NCI-H128 (cell line): ENCODE data around the gene CDYL.

ENCODE experiments used
- DNase-seq: peaks from one replicate; lab custom pipeline; 2025; ENCODE audit not compliant: unreplicated experiment; lab: John Stamatoyannopoulos, UW

Gene CDYL

GRCh38 chr6:4905826-4906225 lies 129.6 kb downstream of the CDYL start:
- no peak for DNase-seq

- DNase-seq: no peak
Measured at GRCh38 chr6:4906293-4907276, 130.4 kb downstream of the CDYL start.

- no peak for DNase-seq
Measured at GRCh38 chr6:4907602-4908001, 131.4 kb downstream of the CDYL start.

DNA sequence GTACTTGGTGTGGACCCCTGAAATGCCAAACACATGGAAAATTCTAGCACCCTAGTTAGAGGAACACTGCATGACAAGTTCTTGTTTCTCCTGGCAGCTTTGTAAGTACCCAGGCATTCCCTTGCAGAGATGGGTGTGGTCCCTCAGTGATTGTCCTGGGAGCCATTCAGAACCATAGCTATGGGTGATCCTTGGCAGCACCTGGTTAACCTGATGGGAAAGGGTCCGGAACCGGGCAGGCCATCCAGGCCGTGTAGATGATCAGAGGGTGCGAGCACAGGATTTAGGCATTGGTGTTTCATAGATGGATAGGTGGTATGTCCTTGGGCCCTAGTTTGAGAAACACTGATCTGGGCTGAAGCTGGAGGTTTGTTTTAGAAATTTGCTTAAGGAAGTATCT lies 131.9 kb downstream of the CDYL start:
- no peak for DNase-seq

DNA sequence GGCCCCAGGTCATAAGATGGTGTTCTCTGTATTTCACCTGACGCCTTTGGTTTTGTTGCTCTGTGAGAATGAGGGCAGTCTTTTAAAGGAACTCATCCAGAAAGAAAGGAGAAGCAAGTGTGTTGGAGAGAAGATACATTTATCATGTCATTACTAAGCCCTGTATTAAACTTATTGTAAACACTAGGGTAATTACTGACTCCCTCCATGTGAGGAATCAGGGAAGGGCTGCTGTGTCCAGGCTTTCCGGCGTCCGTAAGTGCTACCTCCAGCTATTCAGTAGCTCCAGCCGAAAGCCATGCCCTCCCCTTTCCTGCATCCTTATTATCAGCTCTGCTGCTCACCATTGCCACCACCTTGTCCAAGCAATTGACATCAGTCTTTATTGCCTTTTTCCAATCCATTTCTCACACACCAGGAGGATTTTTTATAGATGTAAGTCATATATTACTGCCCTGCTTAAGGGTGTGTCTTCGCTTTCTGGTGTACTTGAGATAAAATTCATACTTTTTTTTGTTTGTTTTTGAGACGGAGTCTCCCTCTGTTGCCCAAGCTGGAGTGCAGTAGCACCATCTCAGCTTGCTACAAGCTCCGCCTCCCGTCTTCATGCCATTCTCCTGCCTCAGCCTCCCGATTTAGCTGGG lies 133.0 kb downstream of the CDYL start:
- no peak for DNase-seq

- peak; percentile 6 for DNase-seq
Measured at GRCh38 chr6:4910037-4910760, 134.0 kb downstream of the CDYL start.

GRCh38 chr6:4912559-4912958 lies 136.4 kb downstream of the CDYL start:
- no peak for DNase-seq

GRCh38 chr6:4913705-4914419 lies 137.7 kb downstream of the CDYL start:
- no peak for DNase-seq

- no peak for DNase-seq
Measured at GRCh38 chr6:4914420-4915159, 138.4 kb downstream of the CDYL start.

GRCh38 chr6:4916954-4917561 lies 140.9 kb downstream of the CDYL start:
- no peak for DNase-seq

- DNase-seq: no peak
Measured at GRCh38 chr6:4920914-4921410, 144.8 kb downstream of the CDYL start.

- no peak for DNase-seq
Measured at GRCh38 chr6:4922488-4923037, 146.4 kb downstream of the CDYL start.

DNA sequence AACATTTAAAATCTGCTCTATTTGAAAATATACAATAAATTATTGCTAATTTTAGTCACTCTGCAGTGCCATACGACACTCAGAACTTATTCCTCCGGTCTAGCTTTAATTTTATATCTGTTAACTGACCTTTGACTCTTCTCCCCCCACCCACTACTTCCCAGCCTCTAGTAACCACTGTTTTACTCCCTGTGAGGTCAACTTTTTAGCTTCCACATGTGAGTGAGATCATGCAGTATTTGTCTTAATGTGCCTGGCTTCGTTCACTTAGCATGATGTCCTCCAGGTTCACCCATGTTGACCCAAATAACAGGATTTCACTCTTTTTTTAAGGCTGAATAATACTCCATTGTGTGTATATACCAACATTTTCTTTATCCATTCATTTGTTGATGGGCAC lies 146.9 kb downstream of the CDYL start:
- no peak for DNase-seq

DNA sequence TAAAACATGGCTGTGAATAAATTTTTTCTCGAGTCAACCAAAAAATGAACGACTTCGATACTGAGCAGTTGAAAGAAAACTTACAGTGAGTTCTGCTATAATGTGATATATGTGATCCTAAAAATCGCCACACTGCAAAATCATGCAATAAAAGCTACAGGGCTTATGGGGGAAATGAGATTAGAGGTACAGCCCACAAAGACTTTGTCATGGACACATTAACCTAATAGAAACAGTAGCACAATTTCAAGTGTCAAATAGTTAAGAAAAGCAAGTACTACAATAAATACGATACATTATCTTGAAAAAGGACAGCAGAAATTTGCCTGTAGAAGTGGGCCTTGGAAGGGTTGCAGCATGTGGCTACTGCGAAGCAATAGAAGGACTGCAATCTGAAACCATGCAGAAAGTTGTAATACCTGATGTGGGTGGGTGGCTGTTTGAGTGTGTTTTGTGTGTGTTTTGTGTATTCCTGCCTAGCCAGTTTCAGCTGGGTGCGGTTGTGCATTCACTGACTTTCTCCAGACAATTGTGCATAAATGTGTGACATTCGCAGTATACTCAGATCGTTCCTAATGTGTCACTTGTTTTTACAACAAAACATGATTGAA lies 148.6 kb downstream of the CDYL start:
- no peak for DNase-seq

GRCh38 chr6:4925580-4925979 lies 149.4 kb downstream of the CDYL start:
- DNase-seq: no peak

DNA sequence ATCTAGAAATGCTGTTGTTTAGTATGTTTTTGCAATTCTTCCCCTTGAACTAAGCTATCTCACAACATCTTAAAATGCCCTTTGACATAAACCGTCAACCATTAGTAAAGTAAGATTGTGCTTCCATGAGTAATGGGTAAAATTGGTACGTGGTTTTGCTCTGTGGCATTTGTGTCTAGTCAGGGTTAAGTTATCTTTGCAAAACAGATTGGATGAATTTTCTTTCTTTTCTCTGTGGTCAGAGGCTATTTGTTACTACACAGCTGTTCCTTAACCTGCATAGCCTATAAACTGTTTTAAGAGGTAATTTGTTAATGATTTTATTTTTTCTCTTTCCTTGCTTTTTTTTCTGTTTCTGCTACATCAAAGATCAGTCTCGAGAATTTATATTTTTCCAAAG lies 152.2 kb downstream of the CDYL start:
- DNase-seq: no peak

DNA sequence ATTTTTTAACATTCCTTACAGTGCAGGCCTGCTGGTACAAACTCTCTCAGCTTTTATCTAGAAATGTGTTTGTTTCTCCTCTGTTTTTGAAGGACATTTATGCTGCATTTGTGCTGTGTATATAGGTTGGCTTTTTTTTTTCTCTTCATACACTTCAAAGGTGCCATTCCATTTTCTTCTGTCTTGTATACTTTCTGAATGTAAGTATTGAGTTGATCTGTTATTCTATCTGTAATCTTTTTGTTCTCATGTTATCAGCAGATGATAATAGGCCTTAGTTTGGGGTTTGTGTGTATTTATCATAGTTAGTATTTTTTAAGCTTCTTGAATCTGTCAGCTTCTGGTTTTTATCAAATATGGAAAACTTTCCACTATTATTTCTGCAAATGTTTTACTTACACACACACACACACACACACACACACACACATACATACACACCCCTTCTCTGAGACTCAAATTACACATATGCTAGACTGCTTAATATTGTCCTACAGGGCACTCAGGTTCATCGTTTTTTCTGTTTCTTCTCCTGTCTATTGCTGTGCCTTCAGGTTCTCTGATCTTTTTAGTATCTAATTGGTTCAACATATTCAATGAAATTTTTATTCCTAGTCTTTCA lies 153.0 kb downstream of the CDYL start:
- no peak for DNase-seq

DNA sequence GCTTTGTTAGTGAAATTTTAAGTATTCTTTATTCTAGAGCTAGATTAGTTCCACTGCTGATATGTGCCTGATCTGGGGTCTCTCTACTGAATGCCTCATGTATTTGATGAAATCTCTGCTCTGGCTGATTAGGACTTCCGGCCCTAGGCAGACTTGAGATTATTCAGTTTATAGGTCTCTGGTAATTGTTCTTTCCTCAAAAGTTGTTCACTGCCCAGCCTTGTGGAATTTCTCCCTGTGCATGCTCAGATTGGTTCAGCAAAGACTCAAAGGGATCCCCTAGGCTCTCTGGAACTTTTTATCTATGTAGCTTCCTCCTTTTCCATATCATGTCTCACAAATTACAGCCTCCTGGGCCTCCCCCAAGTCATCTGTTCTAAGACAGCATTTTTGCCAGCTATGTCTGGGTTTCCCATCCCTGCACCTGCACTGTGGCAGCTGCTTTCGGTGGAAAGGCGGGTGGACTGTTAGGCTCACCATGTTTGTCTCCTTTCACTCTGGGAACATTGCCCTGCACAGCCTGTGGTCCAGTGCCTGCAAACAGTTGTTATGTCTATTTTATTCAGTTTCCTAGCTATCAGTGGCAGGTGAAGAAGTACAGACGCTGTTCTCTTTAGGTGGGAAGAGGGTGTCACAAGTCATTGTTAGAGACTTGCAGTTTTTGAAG lies 154.0 kb downstream of the CDYL start:
- DNase-seq: no peak
